IMR-90 (cell line): Measurements from ENCODE around the gene RAB25. TPM values are rescaled to one million over a fixed set of nuclear protein-coding genes. Genes with fewer than 3 reads are reported as not detected.

Experiments used
- ATAC-seq: fragments of 200-7000 bp; cut with Tn5 transposase; 2 replicates; pipeline ENCODE4 v1.9.1; 2020; ENCODE audit warnings: low read depth, mild to moderate bottlenecking, moderate library complexity
- BruUV-seq: library from RNA; stranded (reverse); fragments of 400-500 nt; replicated peaks from 2 replicates; lab custom pipeline; 2021; lab: Mats Ljungman, UMichigan
- CTCF ChIA-PET: fragments of 300-600 bp; formaldehyde crosslinking; extraction: SDS; loops from one replicate; lab custom pipeline; 2021; ENCODE audit warnings: antibody characterized with exemption; lab: Yijun Ruan, JAX
- POLR2A ChIA-PET: fragments of 300-600 bp; sonication (Branson Sonifier 250); formaldehyde crosslinking; loops from one replicate; lab custom pipeline; 2022; ENCODE audit warnings: antibody characterized with exemption; ENCODE audit not compliant: unreplicated experiment; lab: Charles Lee
- DNase-seq: peaks from one replicate; pipeline ENCODE4 v3.0.0; 2013
- H2AFZ ChIP-seq: replicated peaks from 2 replicates; pipeline ENCODE3; 2013; ENCODE audit warnings: low read length, mild to moderate bottlenecking; ENCODE audit not compliant: poor library complexity
- H2AK5ac ChIP-seq: 2 replicates; pipeline ENCODE4 v1.6.1; 2013; ENCODE audit warnings: low read depth, low read length, inconsistent platforms
- H2AK9ac ChIP-seq: replicated peaks from 2 replicates; pipeline ENCODE3; 2013; ENCODE audit warnings: mild to moderate bottlenecking, low read depth, low read length, moderate library complexity; ENCODE audit not compliant: poor library complexity
- H2BK120ac ChIP-seq: 2 replicates; pipeline ENCODE4 v1.6.1; 2013; ENCODE audit warnings: low read depth, low read length, inconsistent platforms
- H2BK15ac ChIP-seq: 3 replicates; pipeline ENCODE4 v1.6.1; 2013; ENCODE audit warnings: low read depth, low read length, inconsistent platforms
- H2BK20ac ChIP-seq: 2 replicates; pipeline ENCODE4 v1.6.1; 2013; ENCODE audit warnings: low read depth, mild to moderate bottlenecking, inconsistent platforms, low read length, moderate library complexity
- H2BK5ac ChIP-seq: 2 replicates; pipeline ENCODE4 v1.6.1; 2013; ENCODE audit warnings: mild to moderate bottlenecking, low read depth, low read length, inconsistent platforms; ENCODE audit not compliant: poor library complexity, severe bottlenecking
- H3K14ac ChIP-seq: replicated peaks from 2 replicates; pipeline ENCODE4 v1.6.1; 2013; ENCODE audit warnings: low read depth, low read length, inconsistent platforms
- H3K18ac ChIP-seq: 2 replicates; pipeline ENCODE4 v1.6.1; 2013; ENCODE audit warnings: low read depth, low read length, control low read depth
- H3K23ac ChIP-seq: 2 replicates; pipeline ENCODE4 v1.6.1; 2013; ENCODE audit warnings: low read depth, low read length, inconsistent platforms
- H3K27ac ChIP-seq: 2 replicates; pipeline ENCODE4 v1.5.1; 2013; ENCODE audit warnings: mild to moderate bottlenecking, control low read depth, low read length; ENCODE audit not compliant: insufficient read depth
- H3K27me3 ChIP-seq: 2 replicates; pipeline ENCODE4 v1.6.1; 2013; ENCODE audit warnings: low read length; ENCODE audit not compliant: control insufficient read depth, insufficient read depth
- H3K36me3 ChIP-seq: 2 replicates; pipeline ENCODE4 v1.6.1; 2013; ENCODE audit warnings: low read length, mixed read lengths; ENCODE audit not compliant: control insufficient read depth, insufficient read depth
- H3K4ac ChIP-seq: 2 replicates; pipeline ENCODE4 v1.6.1; 2013; ENCODE audit warnings: low read depth, low read length, inconsistent platforms
- H3K4me1 ChIP-seq: 2 replicates; pipeline ENCODE4 v1.6.1; 2013; ENCODE audit warnings: low read length, mixed read lengths; ENCODE audit not compliant: control insufficient read depth, insufficient read depth
- H3K4me2 ChIP-seq: 2 replicates; pipeline ENCODE4 v1.6.1; 2013; ENCODE audit warnings: low read depth, mild to moderate bottlenecking, control low read depth, low read length, moderate library complexity
- H3K4me3 ChIP-seq: 2 replicates; pipeline ENCODE4 v1.5.1; 2013; ENCODE audit warnings: low read depth, mild to moderate bottlenecking, control low read depth, low read length, moderate library complexity; ENCODE audit not compliant: insufficient read depth
- H3K56ac ChIP-seq: 2 replicates; pipeline ENCODE4 v1.6.1; 2013; ENCODE audit warnings: low read length, inconsistent platforms; ENCODE audit not compliant: insufficient read depth; ENCODE audit errors: extremely low read depth
- H3K79me1 ChIP-seq, 2 experiments: 2 replicates each; pipeline ENCODE4 v1.6.1; 2013; ENCODE audit warnings: low read length in 2 of 2, inconsistent platforms in 1 of 2, low read depth in 1 of 2
- H3K9ac ChIP-seq: 2 replicates; pipeline ENCODE4 v1.6.1; 2013; ENCODE audit warnings: low read depth, low read length, control low read depth
- H3K9me1 ChIP-seq: 2 replicates; pipeline ENCODE4 v1.6.1; 2013; ENCODE audit warnings: low read length, inconsistent platforms; ENCODE audit not compliant: insufficient read depth
- H3K9me3 ChIP-seq: 2 replicates; pipeline ENCODE4 v1.6.1; 2013; ENCODE audit warnings: low read length; ENCODE audit not compliant: control insufficient read depth, insufficient read depth
- H4K20me1 ChIP-seq: 2 replicates; pipeline ENCODE4 v1.6.1; 2013; ENCODE audit warnings: low read length, inconsistent platforms; ENCODE audit not compliant: insufficient read depth
- H4K5ac ChIP-seq: 2 replicates; pipeline ENCODE4 v1.6.1; 2013; ENCODE audit warnings: mild to moderate bottlenecking, low read depth, low read length, control low read depth
- H4K8ac ChIP-seq, 2 experiments: 2 replicates each; pipeline ENCODE4 v1.6.1; 2013; ENCODE audit warnings: low read depth in 2 of 2, low read length in 2 of 2, control low read depth in 1 of 2, inconsistent platforms in 1 of 2
- H4K91ac ChIP-seq: 2 replicates; pipeline ENCODE4 v1.6.1; 2013; ENCODE audit warnings: low read depth, low read length, inconsistent platforms; ENCODE audit not compliant: insufficient read depth
- BHLHE40 ChIP-seq: fragments of 150-350 bp; IDR thresholded peaks from 2 replicates; pipeline ENCODE4 v1.6.1; 2016; ENCODE audit warnings: mild to moderate bottlenecking, low read depth, low read length
- CEBPB ChIP-seq: IDR thresholded peaks from 2 replicates; pipeline ENCODE4 v1.6.1; 2012; ENCODE audit warnings: low read depth, low read length, improper control_type of control experiment
- CHD1 ChIP-seq: IDR thresholded peaks from 2 replicates; pipeline ENCODE4 v1.6.1; 2012; ENCODE audit warnings: low read depth, low read length, improper control_type of control experiment
- FOS ChIP-seq: fragments of 150-350 bp; IDR thresholded peaks from 2 replicates; pipeline ENCODE4 v1.6.1; 2016; ENCODE audit warnings: low read depth, low read length
- MAFK ChIP-seq: IDR thresholded peaks from 2 replicates; pipeline ENCODE4 v1.6.1; 2012; ENCODE audit warnings: low read depth, low read length, improper control_type of control experiment
- MAZ ChIP-seq: IDR thresholded peaks from 2 replicates; pipeline ENCODE4 v1.6.1; 2012; ENCODE audit warnings: low read depth, mild to moderate bottlenecking, low read length, improper control_type of control experiment, moderate library complexity, borderline replicate concordance
- MXI1 ChIP-seq: IDR thresholded peaks from 2 replicates; pipeline ENCODE4 v1.6.1; 2012; ENCODE audit warnings: low read depth, mild to moderate bottlenecking, low read length, moderate library complexity, borderline replicate concordance
- NFE2L2 ChIP-seq: fragments of 150-350 bp; IDR thresholded peaks from 2 replicates; pipeline ENCODE4 v1.6.1; 2016; ENCODE audit warnings: low read depth, mild to moderate bottlenecking, low read length
- POLR2A ChIP-seq: IDR thresholded peaks from 2 replicates; pipeline ENCODE4 v1.6.1; 2012; ENCODE audit warnings: mild to moderate bottlenecking, low read depth, low read length
- RAD21 ChIP-seq: IDR thresholded peaks from 2 replicates; pipeline ENCODE4 v1.6.1; 2012; ENCODE audit warnings: low read length, improper control_type of control experiment
- RCOR1 ChIP-seq: IDR thresholded peaks from 2 replicates; pipeline ENCODE4 v1.6.1; 2012; ENCODE audit warnings: mild to moderate bottlenecking, low read length, improper control_type of control experiment; ENCODE audit not compliant: insufficient replicate concordance
- RFX5 ChIP-seq: IDR thresholded peaks from 2 replicates; pipeline ENCODE4 v1.8.0; 2012; ENCODE audit warnings: low read depth, mild to moderate bottlenecking, low read length, moderate library complexity
- SMC3 ChIP-seq: fragments of 150-350 bp; IDR thresholded peaks from 2 replicates; pipeline ENCODE4 v1.6.1; 2016; ENCODE audit warnings: low read depth, mild to moderate bottlenecking, antibody characterized with exemption, low read length, moderate library complexity
- WGBS, 2 experiments: methylation state at CpG; one replicate each; pipeline versions ENCODE4 v1.1.5 to v1.1.7; 2013; ENCODE audit warnings: missing lambda C conversion rate in 2 of 2; ENCODE audit not compliant: insufficient read length in 1 of 2; ENCODE audit errors: extremely low coverage in 2 of 2; 5-methylcytosine and 5-hydroxymethylcytosine counted together
- dilution Hi-C: fragments of 300-500 bp; cut with HindIII; formaldehyde crosslinking; loops from one replicate; pipeline ENCODE4 v1.14.3; 2018; ENCODE audit warnings: low sequenced_read_pairs; ENCODE audit not compliant: unreplicated experiment
- in situ Hi-C: fragments of 300-500 bp; cut with MboI; formaldehyde crosslinking; loops from 3 replicates; pipeline ENCODE4 v1.14.3; 2019; ENCODE audit warnings: low sequenced_read_pairs, inconsistent platforms, mixed read lengths
- intact Hi-C: fragments of 100-400 bp; cut with micrococcal nuclease; formaldehyde crosslinking; loops from 2 replicates; pipeline ENCODE4 v1.10.0; 2022
- polyA plus RNA-seq, 3 experiments: library from polyadenylated mRNA; depleted of rRNA; stranded (reverse); fragments of >200 nt; gene quantifications; 2 replicates each; pipeline ENCODE4 v1.2.3, GENCODE V29; 2012; ENCODE audit warnings: low replicate concordance in 1 of 3
- total RNA-seq: library from RNA; depleted of rRNA; stranded (reverse); fragments of >200 nt; gene quantifications from 2 replicates; pipeline ENCODE4 v1.2.3, GENCODE V29; 2012
- TF ChIP-seq, protein P1 (sequence below): fragments of 150-350 bp; IDR thresholded peaks from 2 replicates; pipeline ENCODE4 v1.6.1; 2016; ENCODE audit warnings: low read depth, mild to moderate bottlenecking, low read length, moderate library complexity, borderline replicate concordance
- TF ChIP-seq, protein P2 (sequence below): fragments of 150-350 bp; IDR thresholded peaks from 2 replicates; pipeline ENCODE4 v1.6.1; 2017; ENCODE audit warnings: mild to moderate bottlenecking, antibody characterized with exemption, low read length, low read depth
- TF ChIP-seq, protein P3 (sequence below): conservative IDR thresholded peaks from 2 replicates; pipeline ENCODE4 v1.5.1; 2012; ENCODE audit warnings: mild to moderate bottlenecking, low read depth, low read length, improper control_type of control experiment

Gene RAB25
- total and polyA plus RNA-seq, 2 of the 4 experiments (the other 2 are of a cell fraction), result not detected

DNA sequence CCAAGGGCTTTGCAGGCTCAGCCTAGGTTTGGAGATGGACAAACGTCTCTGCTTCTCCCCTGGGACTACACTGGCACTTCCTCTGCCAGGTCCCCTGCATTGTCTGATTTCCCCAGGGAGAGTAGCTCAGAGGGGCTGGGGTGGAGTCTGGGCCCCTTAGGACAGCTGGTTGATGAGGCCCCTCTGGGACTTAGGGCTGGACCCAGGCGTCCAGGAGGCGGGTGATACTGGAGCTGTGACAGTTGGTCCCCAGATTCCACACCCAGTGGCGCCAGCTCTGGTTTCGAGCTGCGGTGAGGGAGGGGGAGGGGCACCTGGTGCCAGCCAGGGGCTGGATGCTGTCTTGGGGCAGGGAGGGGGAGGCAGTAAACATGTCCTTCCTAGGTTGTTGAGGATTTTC is 28.7 kb downstream of the RAB25 start:
- in situ Hi-C loops (loop anchor here (5.0 kb wide), 1 partner anchor 133 kb away; no protein-coding TSS in a partner anchor), dilution Hi-C loops (no loop called here), intact Hi-C loops (loop anchor here (1.0 to 10.0 kb wide), 3 partner anchors 41 to 225 kb away; no protein-coding TSS in a partner anchor)
- Histone ChIP-seq H2BK15ac (no peak overlapping the region), H2BK20ac (no peak overlapping the region), H4K5ac (no peak overlapping the region), H2AK5ac (no peak overlapping the region), H3K79me1 (peaks cover 4 to 52% of the 10 kb centered on the region in 2 experiments), H3K56ac (no peak overlapping the region), H2BK5ac (no peak overlapping the region), H3K27ac (no peak overlapping the region), H3K9ac (no peak overlapping the region), H3K36me3 (peaks cover 4% of the 10 kb centered on the region; the same call in 1 of the 2 replicates), H4K8ac (no peak overlapping the region), H3K18ac (no peak overlapping the region), H3K4ac (no peak overlapping the region), H2BK120ac (no peak overlapping the region), H3K4me3 (no peak overlapping the region), H3K4me2 (no peak overlapping the region), H2AK9ac (no peak overlapping the region), H3K27me3 (no peaks in the 10 kb centered on the region), H3K9me1 (no peaks in the 10 kb centered on the region), H4K20me1 (peaks cover 13% of the 10 kb centered on the region), H3K9me3 (no peaks in the 10 kb centered on the region), H2AFZ (no peak overlapping the region), H3K23ac (no peak overlapping the region), H4K91ac (no peak overlapping the region), H3K14ac (no peak overlapping the region), H3K4me1 (peaks cover 7% of the 10 kb centered on the region)
- POLR2A ChIA-PET, result no interaction called here
- no peak for TF ChIP-seq MAZ
- no peak for TF ChIP-seq NFE2L2
- no peak for TF ChIP-seq POLR2A
- no peak for TF ChIP-seq BHLHE40
- TF ChIP-seq, protein P1, sequence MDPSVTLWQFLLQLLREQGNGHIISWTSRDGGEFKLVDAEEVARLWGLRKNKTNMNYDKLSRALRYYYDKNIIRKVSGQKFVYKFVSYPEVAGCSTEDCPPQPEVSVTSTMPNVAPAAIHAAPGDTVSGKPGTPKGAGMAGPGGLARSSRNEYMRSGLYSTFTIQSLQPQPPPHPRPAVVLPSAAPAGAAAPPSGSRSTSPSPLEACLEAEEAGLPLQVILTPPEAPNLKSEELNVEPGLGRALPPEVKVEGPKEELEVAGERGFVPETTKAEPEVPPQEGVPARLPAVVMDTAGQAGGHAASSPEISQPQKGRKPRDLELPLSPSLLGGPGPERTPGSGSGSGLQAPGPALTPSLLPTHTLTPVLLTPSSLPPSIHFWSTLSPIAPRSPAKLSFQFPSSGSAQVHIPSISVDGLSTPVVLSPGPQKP, result no peak
- no peak for TF ChIP-seq RAD21
- TF ChIP-seq SMC3, result no peak
- no peak for TF ChIP-seq RFX5
- no peak for TF ChIP-seq MAFK
- TF ChIP-seq CEBPB, result no peak
- TF ChIP-seq CHD1, result no peak
- TF ChIP-seq, protein P2, sequence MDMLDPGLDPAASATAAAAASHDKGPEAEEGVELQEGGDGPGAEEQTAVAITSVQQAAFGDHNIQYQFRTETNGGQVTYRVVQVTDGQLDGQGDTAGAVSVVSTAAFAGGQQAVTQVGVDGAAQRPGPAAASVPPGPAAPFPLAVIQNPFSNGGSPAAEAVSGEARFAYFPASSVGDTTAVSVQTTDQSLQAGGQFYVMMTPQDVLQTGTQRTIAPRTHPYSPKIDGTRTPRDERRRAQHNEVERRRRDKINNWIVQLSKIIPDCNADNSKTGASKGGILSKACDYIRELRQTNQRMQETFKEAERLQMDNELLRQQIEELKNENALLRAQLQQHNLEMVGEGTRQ, result no peak
- no peak for TF ChIP-seq FOS
- TF ChIP-seq RCOR1, result no peak
- no peak for TF ChIP-seq MXI1
- TF ChIP-seq, protein P3, sequence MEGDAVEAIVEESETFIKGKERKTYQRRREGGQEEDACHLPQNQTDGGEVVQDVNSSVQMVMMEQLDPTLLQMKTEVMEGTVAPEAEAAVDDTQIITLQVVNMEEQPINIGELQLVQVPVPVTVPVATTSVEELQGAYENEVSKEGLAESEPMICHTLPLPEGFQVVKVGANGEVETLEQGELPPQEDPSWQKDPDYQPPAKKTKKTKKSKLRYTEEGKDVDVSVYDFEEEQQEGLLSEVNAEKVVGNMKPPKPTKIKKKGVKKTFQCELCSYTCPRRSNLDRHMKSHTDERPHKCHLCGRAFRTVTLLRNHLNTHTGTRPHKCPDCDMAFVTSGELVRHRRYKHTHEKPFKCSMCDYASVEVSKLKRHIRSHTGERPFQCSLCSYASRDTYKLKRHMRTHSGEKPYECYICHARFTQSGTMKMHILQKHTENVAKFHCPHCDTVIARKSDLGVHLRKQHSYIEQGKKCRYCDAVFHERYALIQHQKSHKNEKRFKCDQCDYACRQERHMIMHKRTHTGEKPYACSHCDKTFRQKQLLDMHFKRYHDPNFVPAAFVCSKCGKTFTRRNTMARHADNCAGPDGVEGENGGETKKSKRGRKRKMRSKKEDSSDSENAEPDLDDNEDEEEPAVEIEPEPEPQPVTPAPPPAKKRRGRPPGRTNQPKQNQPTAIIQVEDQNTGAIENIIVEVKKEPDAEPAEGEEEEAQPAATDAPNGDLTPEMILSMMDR, result no peak
- WGBS, 2 experiments, result 60% methylated on average over 1 of the region's 6 CpGs; no CpG with 5 or more reads in 1 of the 2 experiments
- BruUV-seq, result no TSS peak
- DNase-seq, result no peak
- CTCF ChIA-PET, result interaction anchor here (0.9 to 1.6 kb wide), 2 partner anchors 12 to 40 kb away, joined by 3 to 5 read pairs; no protein-coding TSS in a partner anchor
- no peak for ATAC-seq
